Activated T-cell treated with anti-CD3 and anti-CD28 coated beads for 1 hour (primary cell): ENCODE data around the gene TTC4.

Experiments
- DNase-seq: peaks from one replicate; pipeline ENCODE4 v3.0.0-alpha.2; 2020; ENCODE audit warnings: low read depth

TTC4 gene

GRCh38 chr1:54715493-54716298 lies at the start of gene TTC4:
Gene TTC4 (plus strand): TSS chr1:54715861. CDS start chr1:54715909, 48 bp downstream.
- peak; percentile 82 for DNase-seq

DNA sequence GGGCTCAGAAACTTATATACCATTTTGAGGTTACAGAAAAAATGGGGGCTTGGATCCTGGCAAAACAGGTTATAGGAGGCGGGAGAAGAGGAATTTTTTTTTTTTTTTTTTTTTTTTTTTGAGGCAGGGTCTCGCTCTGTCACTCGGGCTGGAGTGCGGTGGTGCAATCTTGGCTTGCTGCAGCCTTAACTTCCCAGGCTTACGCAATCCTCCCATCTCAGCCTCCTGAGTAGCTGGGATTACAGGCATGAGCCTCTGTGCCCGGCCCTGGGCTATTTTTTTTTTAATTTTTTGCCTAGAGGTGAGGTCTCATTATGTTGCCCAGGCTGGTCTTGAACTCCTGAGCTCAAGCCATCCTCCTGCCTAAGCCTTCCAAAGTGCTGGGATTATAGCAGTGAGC lies 49.3 kb upstream of the TTC4 start:
- no peak for DNase-seq

- no peak for DNase-seq
These were observed 47.9 kb upstream of the TTC4 start for GRCh38 chr1:54667797-54668196.

DNA sequence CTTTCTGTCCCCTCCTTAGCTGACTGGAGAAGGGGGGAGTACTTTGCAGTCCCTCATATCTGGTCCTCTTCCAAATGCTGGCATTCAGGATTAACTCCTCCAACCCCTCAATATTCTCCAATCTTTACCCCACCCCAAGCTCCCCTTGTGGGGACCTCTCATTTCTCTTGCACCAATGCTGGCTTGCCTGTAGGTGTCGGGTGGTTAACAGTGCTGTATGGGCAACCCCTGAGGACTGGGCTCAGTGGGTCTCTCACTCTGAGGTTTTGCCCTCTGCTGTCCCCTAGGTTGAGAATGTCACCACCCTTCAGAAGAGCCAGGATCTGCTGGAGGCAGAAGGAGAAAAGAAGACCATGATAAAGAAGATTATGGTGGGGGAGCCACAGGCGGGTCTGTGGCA lies 47.1 kb upstream of the TTC4 start:
- no peak for DNase-seq

DNA sequence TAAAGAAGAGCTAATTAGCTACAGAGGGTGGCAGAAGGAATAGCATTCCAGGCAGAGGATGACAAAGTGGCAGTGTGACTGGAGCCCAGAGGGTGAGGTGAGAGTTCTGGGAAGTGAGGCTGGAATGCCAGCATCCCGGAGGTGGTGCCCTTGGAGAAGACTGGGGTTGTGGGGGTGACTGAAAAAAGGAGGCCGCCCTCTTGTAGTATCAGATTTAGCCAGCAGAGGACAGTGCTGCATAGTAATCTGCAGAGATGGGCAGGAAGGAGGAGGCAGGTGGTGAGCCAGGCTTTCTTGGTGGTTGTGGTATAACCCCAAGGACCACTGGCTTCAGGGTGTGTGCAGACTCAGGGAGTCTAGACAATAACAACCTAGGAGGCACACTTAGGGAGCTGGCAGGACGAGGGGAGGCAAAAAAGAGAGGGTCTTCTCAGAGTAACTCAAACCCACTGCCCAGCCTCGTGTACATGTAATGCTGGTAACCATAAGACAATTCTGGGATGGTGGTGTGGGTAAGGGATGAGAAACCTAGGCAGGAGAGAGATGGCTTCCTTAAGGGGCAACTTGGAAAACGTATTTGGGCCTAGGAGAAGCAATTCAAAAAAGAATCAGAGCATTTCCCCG lies 43.6 kb upstream of the TTC4 start:
- DNase-seq, result peak; percentile 50

DNA sequence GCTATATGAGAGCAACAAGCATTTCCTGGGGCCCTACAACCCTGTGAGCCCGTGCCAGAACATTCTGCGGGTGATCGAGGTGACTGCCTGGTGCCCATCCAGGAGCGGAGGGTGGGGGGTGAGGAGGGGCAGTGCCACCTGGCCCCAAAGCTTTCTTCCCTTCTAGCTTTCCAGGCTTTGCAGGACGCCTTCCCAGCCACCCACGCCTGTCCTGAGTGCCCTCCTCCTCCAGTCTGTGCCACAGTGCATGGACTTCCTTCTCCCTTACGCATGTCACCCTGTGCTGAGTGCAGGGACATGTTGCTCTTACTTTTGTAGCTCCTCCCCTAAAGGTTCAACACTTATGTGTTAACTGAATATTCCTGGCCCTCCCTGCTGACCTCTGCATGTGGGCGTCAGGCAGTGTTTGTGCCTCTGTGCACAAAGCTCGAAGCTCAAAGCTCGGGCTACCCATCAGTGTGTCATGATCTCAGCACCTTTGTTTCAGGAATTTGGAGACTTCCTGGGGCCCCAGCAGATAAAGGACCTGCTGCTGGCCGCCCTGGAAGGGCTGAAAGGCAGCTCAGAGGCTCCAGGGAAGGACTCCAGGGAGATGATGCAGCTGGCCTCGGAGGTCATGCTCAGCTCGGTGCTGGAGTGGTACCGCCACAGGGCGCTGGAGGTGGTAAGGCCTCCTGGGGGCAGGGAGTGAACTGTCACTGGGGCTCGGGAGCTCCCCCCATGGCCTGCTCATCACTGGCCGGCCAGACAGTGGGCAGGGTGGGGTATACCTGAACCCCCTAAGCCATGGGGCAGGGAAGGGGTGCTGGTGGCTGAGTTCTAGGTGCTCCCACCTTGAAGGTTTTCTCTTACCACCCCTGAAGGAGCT lies 36.7 kb upstream of the TTC4 start:
- no peak for DNase-seq

GRCh38 chr1:54679706-54680105 lies 36.0 kb upstream of the TTC4 start:
- no peak for DNase-seq

- no peak for DNase-seq
These were observed 35.3 kb upstream of the TTC4 start for GRCh38 chr1:54680387-54680786.

- DNase-seq, result no peak
These were observed 34.3 kb upstream of the TTC4 start for GRCh38 chr1:54681358-54681757.

DNA sequence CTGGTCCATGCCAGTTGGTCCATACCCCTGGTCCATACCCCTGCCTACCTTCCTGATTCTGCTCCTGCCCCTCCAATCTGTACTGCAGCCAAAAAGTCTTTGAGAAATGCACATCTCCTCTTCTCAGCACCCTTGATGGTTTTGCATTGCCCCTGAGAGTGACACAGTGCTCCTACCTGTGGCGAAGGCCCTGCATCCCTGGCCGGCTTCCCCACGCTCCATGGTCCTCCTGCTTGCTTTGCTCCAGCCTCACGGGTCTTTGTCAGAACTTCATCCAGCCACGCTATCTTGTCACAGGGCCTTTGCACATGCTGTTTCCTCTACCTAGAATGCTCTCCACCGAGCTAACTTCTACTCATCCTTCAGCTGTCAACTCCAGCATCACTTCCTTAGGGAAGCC lies 32.2 kb upstream of the TTC4 start:
- DNase-seq, result no peak

DNA sequence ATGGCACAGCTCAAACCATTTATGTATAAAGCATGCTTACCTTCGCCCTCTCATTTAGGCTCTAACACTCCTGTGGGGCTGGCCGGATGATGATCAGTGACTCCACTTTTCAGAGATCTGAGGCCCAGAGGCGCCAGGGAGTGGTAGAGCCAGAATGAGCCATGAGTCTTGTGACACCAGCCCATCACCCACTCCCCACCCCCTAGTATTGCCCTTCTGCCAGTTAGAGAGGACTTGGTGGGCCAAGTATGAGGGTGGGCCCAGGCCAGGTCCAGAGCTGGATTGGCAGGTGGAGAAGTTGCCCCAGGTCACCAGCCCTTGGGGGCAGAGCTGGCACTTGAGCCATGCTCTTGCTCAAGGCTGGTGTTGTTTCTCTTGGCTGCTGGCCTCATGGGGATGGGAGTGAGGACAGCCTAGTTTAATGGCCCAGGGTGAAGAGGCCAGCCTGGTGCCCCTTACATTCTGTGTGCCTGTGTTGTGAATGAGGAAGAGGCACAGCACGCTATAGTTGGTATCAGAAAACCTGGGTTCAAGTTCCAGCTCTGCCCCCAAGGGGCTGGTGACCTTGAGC lies 30.2 kb upstream of the TTC4 start:
- DNase-seq, result no peak

- DNase-seq, result no peak
These were observed 29.5 kb upstream of the TTC4 start for GRCh38 chr1:54686155-54686554.

- DNase-seq, result no peak
These were observed 20.9 kb upstream of the TTC4 start for GRCh38 chr1:54694771-54695170.

- DNase-seq, result no peak
These were observed 20.4 kb upstream of the TTC4 start for GRCh38 chr1:54695221-54695620.

DNA sequence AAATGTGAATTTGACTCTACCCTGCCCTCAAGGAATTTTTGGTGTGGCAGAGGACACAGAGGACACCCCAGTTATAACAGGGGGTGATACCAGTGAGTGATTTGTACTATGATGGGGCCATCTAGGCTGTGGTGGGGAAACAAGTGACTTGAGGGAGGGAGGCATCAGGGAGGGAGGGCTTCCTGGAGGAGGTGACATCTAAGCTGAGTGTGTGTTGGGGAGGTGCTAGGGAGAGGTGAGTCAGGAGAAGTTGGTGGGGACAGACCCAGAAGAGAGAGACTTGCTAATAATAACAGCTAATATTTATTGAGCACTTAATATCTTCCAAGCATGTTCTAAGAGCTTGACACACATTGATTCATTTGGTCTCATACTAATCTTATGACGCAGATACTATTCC lies 19.9 kb upstream of the TTC4 start:
- no peak for DNase-seq

GRCh38 chr1:54696262-54696661 lies 19.4 kb upstream of the TTC4 start:
- DNase-seq, result no peak

GRCh38 chr1:54697896-54698295 lies 17.8 kb upstream of the TTC4 start:
- no peak for DNase-seq

DNA sequence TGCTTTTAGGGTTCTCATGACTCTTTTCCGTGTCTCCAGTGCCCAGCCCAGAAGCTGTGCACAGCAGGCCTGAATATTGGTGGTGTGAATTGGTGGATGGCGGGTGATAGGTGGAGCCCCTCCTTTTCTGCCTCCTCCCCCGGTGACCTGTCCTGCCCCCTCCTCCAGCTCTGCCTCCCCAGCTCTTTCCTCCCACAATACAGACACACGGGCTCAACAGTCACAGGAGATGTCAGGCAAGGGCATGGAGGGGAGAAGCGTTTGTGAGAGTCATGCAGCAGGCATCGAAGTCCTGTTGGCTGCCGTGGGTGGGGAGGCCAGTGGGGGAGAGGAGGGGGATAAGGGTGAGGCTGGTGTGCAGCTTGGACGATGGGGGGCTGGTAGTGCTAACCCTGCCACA lies 17.3 kb upstream of the TTC4 start:
- DNase-seq, result no peak

DNA sequence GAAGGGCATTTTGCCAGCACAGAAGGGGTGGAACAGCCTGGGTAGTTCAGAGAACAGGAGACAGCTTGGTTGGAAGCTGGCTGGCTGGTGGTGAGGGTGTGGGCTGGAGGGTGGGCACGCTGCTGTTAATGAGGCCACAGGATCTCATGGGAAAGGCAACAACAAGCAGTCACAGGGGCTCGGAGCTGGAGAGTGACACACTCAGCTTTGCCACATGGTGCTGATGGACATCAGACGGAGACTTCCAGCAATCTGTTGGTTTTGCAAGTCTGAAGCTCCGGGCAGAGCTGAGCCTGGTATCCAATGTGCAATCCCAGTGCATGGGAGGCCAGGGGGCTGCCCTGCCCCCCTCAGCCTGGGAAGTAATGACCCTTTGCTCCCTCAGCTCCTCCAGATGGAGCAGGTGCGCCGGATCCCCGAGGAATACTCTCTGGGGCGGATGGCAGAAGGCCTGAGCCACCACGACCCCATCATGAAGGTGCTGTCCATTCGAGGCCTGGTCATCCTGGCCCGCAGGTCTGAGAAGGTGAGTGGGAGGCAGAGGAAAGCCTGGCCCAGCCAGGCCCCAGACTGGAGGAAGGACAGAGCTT lies 15.6 kb upstream of the TTC4 start:
- no peak for DNase-seq

GRCh38 chr1:54701066-54701465 lies 14.6 kb upstream of the TTC4 start:
- no peak for DNase-seq

DNA sequence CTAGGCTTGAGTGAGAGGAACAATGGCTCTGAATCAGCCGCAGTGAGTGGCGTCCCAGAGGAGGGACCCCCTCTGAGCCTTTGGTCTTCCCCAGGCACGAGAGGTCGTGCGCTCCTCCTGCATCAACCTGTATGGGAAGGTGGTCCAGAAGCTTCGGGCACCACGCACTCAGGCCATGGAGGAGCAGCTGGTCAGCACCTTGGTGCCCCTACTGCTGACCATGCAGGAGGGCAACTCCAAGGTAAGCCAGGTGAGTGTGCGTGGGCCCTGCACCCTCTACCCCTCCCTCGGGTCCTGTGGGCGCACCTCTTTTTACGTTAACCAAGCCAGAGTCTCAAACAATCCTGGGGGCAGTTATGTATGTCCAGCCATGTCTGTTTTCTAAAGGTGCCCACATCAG lies 13.7 kb upstream of the TTC4 start:
- DNase-seq, result no peak

DNA sequence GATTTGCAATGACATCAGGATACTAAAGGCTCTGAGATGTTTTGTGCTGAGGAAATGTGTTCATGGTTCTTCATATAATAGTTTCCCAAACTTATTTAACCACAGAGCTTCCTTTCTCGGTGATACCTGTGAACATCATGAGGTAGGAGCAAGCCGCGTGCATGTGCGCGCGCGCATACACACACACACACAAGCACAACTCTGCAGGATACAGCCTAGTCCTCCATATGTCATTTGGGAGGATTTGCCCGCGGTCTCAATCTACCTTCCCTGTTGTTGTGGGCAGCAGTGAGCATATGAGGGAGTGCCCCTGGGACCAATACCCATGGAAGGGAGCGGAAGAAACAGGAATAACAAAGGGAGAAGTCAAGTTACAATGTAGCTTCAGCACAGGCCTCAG lies 12.2 kb upstream of the TTC4 start:
- no peak for DNase-seq
